K562 (cell line): ENCODE data around the gene MED15. TPM values are rescaled to one million over a fixed set of nuclear protein-coding genes. Genes with fewer than 3 reads are reported as not detected.

Experiments used
- BDP1 ChIP-seq: IDR thresholded peaks from 3 replicates; pipeline ENCODE4 v1.6.1; 2011; ENCODE audit not compliant: insufficient read length, insufficient read depth
- CEBPG ChIP-seq, 3 experiments: fragments of 200-800 bp in 1 of 3; sonication (Bioruptor generic) in 1 of 3; sonication (generic) in 1 of 3; formaldehyde crosslinking in 1 of 3; IDR thresholded peaks in 2 of 3; conservative IDR thresholded peaks in 1 of 3; 2 replicates each; pipeline versions ENCODE4 v1.6.1 to v1.8.0; 2016 to 2022; ENCODE audit warnings: missing compliant biosample characterization in 2 of 3, missing genetic modification characterization in 2 of 3, mild to moderate bottlenecking in 1 of 3, missing genetic modification reagents in 1 of 3
- ELF4 ChIP-seq: fragments of 450-650 bp; formaldehyde crosslinking; IDR thresholded peaks from 2 replicates; pipeline ENCODE4 v1.4.0; 2022; ENCODE audit warnings: missing genetic modification characterization
- HOMEZ ChIP-seq: fragments of 250-450 bp; sonication (Bioruptor Pico); IDR thresholded peaks from 2 replicates; pipeline ENCODE4 v1.4.0; 2020; ENCODE audit warnings: mild to moderate bottlenecking, moderate library complexity
- MAZ ChIP-seq, 2 experiments: fragments of 450-650 bp in 1 of 2; sonication (generic) in 1 of 2; formaldehyde crosslinking; IDR thresholded peaks in 1 of 2; conservative IDR thresholded peaks in 1 of 2; 2 replicates each; pipeline versions ENCODE4 v1.4.0 to v1.5.0; 2020; ENCODE audit warnings: mild to moderate bottlenecking in 1 of 2, missing genetic modification reagents in 1 of 2
- NCOR1 ChIP-seq: fragments of 450-650 bp; IDR thresholded peaks from 2 replicates; pipeline ENCODE4 v1.6.1; 2016; ENCODE audit warnings: mild to moderate bottlenecking, moderate library complexity
- NFYB ChIP-seq: IDR thresholded peaks from 2 replicates; pipeline ENCODE4 v1.6.1; 2011; ENCODE audit warnings: mild to moderate bottlenecking, moderate library complexity; ENCODE audit not compliant: insufficient read length; ENCODE audit errors: extremely low read depth
- POLR2G ChIP-seq: fragments of 200-400 bp; formaldehyde crosslinking; IDR thresholded peaks from 2 replicates; pipeline ENCODE4 v1.6.1; 2017; ENCODE audit warnings: low read depth, mild to moderate bottlenecking, antibody characterized with exemption, low read length, moderate library complexity
- TGIF2 ChIP-seq: sonication (generic); formaldehyde crosslinking; IDR thresholded peaks from 2 replicates; pipeline ENCODE4 v1.8.1; 2022; ENCODE audit warnings: mild to moderate bottlenecking, missing genetic modification reagents, moderate library complexity
- U2AF2 ChIP-seq: fragments of 200-400 bp; formaldehyde crosslinking; optimal IDR thresholded peaks from 2 replicates; pipeline ENCODE3; 2017; ENCODE audit warnings: low read depth, mild to moderate bottlenecking, low read length
- USF1 ChIP-seq: sonication (generic); formaldehyde crosslinking; IDR thresholded peaks from 2 replicates; pipeline ENCODE4 v1.9.0; 2022; ENCODE audit warnings: mild to moderate bottlenecking, missing genetic modification reagents
- ZNF143 ChIP-seq: sonication (generic); formaldehyde crosslinking; IDR thresholded peaks from 2 replicates; pipeline ENCODE4 v1.9.0; 2022; ENCODE audit warnings: mild to moderate bottlenecking, missing genetic modification reagents
- ZNF146 ChIP-seq: IDR thresholded peaks from one replicate; pipeline ENCODE4 v1.6.1; 2018; ENCODE audit warnings: missing compliant biosample characterization; ENCODE audit not compliant: unreplicated experiment
- ZNF318 ChIP-seq, 2 experiments: fragments of 450-650 bp; IDR thresholded peaks; 2 replicates each; pipeline ENCODE4 v1.6.1; 2016; ENCODE audit warnings: mild to moderate bottlenecking in 2 of 2, borderline replicate concordance in 1 of 2, low read depth in 1 of 2, moderate library complexity in 1 of 2
- ZNF561 ChIP-seq: fragments of 450-650 bp; formaldehyde crosslinking; conservative IDR thresholded peaks from 2 replicates; pipeline ENCODE4 v1.4.0; 2020; ENCODE audit warnings: mild to moderate bottlenecking, moderate library complexity
- polyA plus RNA-seq, 8 experiments: library from polyadenylated mRNA; depleted of rRNA in 4 of 8; stranded (reverse) in 5 of 8; unstranded in 3 of 8; fragments of >200 nt; fragmentation: Nextera tagmentation in 2 of 8; fragmentation: Illumina TruSeq in 1 of 8; extraction: Ambion mirVana in 2 of 8; extraction: Trizol in 1 of 8; gene quantifications; 2 replicates each; pipeline versions ENCODE4 v1.2.1 to v1.2.3, GENCODE V29; 2011 to 2014; ENCODE audit warnings: inconsistent platforms in 1 of 8, missing spikeins in 1 of 8
- total RNA-seq, 7 experiments: library from RNA; depleted of rRNA in 6 of 7; stranded (reverse); fragments of >200 nt in 6 of 7; fragmentation: Illumina TruSeq in 2 of 7; extraction: Trizol in 2 of 7; gene quantifications; 2 replicates each; pipeline versions ENCODE4 v1.2.1 to v1.2.3, GENCODE V29; 2011 to 2021; ENCODE audit warnings: low replicate concordance in 1 of 7

MED15 gene
- total and polyA plus RNA-seq, 9 of the 15 experiments (the other 6 are each of a cell fraction or from before 2014, with no cell fraction given), result 4.0 to 271 (median 60.1) TPM

- TF ChIP-seq CEBPG (CRISPR knock-in tag; IDR thresholded peaks at IDR 0.05), result 0 out of 2 replicates have a peak, but pooled peaks have one; percentile 4
- TF ChIP-seq CEBPG (tag; conservative IDR thresholded peaks at IDR 0.05 in 1 of 2, IDR thresholded peaks at IDR 0.05 in 1 of 2), result no peak
- TF ChIP-seq TGIF2 (CRISPR knock-in tag), result no peak
- no peak for TF ChIP-seq U2AF2
- no peak for TF ChIP-seq ZNF318 (IDR thresholded peaks at IDR 0.05; ENCODE audit: borderline replicate concordance in 1 of 2, low read depth in 1 of 2)
- TF ChIP-seq ELF4 (CRISPR knock-in tag), result 0 out of 2 replicates have a peak, but pooled peaks have one; percentile 28
- TF ChIP-seq NCOR1, result no peak
- no peak for TF ChIP-seq BDP1
- TF ChIP-seq ZNF146 (CRISPR knock-in tag), result no peak
- TF ChIP-seq USF1, result peak; percentile 31; the same call in 1 of the 2 replicates
- peak in 1 of 2 experiments; percentile 22; a peak in 1 of 4 replicates for TF ChIP-seq MAZ (CRISPR knock-in tag; conservative IDR thresholded peaks at IDR 0.05 in 1 of 2, IDR thresholded peaks at IDR 0.05 in 1 of 2)
- TF ChIP-seq POLR2G, result peak; percentile 49; the same call in 1 of the 2 replicates
- TF ChIP-seq ZNF561 (CRISPR knock-in tag), result 0 out of 2 replicates have a peak, but pooled peaks have one; percentile 7
- peak; percentile 2; the same call in 1 of the 2 replicates for TF ChIP-seq ZNF143
- TF ChIP-seq NFYB, result no peak
- 0 out of 2 replicates have a peak, but pooled peaks have one; percentile 60 for TF ChIP-seq HOMEZ
Measured at GRCh38 chr22:20579273-20580120, 72.1 kb downstream of the MED15 start (continued).
